Putamen (tissue), 1 donor: Measurements from ENCODE around the gene REG4.
"Not testable (repeated sequence)": the region's sequence is repeated elsewhere in the genome, so short reads cannot be mapped to it uniquely, and the experiment has no call there.

Experiments
- DNase-seq: peaks from one replicate; pipeline ENCODE4 v3.0.0-alpha.2; 2016; ENCODE audit warnings: low spot score

The REG4 gene

DNA sequence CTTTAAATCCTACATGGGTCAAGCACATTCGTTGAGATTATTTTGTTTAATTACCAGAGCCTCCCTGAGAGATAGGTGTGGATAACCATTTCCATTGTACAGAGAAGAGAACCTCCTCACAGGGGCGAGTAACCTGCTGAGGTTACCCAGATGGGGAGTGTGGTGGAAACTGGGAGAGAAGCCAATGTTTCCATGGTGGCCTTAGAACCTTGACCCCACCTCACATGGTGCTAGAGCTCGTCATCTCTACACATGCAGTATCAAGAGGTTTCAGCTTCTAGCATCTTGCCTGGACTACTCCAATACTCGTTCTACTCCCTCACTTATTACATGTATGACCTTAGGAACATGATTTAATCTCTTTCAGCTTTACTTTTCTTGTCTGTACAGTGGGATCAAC is 4.8 kb downstream of the REG4 start:
- no peak for DNase-seq

DNA sequence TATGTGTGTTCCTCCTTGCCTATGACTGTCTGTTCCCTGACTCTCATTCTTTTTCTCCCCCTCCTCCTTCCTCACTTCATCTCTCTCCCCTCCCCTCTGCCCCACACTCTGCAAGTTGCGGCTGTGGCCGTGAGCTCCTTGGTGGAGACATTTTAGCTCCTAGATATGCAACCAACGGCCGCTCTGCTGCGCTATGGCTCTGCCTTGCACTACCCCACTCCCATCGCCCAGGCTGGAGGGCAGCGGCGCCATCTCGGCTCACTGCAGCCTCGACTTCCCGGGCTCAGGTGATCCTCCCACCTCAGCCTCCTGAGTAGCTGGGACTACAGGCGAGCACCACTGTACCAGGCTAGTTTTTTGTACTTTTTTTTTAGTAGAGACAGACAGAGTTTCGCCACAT is 5.5 kb downstream of the REG4 start:
- no peak for DNase-seq

DNA sequence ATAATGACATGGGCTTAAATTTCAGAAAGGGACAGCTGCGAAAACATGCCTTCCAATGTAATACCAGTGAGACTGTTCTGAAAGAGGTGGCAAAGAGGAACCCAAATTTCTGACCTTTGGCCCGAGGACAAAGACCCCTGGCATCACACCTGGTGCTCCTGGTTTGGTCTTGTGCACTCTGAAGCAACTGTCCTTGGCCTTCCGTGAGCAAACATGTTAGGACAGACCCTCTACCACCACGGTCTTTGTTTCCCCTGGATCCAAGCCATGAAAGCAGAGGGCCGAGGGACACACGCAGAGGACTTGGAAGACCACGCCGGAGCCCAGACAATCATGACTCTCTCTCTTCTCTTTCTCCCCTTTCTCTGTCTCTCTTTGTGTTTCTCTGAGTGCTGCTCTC is 6.0 kb downstream of the REG4 start:
- no peak for DNase-seq

DNA sequence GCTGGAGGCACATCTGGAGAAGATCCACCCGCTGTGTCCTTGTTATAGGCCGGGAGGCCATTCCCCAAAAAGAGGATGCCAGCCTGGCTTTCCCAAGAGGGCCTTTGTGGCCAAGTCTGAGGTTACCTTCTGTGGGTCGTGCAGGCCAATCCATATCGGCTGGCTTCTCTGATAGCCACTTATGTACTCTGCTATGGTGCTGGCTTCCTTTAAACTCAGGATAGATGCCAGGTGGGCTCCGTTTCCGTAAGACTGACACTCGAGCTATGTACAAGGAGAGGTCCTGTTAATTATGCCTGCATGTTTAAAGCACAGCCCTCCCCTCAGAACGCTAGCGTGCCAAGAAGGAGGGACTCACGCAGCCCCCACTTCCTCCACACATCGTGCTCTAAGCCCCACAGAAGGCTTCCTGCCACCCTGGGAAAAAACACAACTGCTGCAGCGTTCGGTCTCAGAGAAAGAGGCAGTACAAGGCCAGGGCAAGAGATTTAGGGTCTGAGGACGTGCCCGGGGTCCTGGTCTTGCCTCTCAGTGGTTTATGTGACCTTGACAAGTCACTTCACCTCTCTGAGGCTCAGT is 11.6 kb downstream of the REG4 start:
- no peak for DNase-seq

DNA sequence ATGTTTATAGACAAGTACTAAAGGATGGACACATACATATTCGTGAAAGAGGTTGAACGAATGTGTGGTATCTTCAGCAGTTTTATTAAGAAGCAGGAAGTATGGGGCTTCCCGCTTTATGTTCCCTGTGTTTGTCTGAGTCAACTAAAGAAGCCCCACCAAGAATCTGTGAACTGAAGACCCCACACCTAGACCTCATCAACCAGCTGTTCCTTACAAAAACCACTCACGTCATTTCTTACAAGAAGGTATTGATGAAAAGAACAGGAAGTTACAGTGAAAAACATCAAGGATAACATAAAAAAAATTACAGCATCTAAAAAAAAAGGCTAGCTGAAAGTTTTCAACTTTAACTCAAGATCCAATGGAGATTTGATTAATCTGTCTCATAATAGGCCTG is 12.3 kb downstream of the REG4 start:
- no peak for DNase-seq

DNA sequence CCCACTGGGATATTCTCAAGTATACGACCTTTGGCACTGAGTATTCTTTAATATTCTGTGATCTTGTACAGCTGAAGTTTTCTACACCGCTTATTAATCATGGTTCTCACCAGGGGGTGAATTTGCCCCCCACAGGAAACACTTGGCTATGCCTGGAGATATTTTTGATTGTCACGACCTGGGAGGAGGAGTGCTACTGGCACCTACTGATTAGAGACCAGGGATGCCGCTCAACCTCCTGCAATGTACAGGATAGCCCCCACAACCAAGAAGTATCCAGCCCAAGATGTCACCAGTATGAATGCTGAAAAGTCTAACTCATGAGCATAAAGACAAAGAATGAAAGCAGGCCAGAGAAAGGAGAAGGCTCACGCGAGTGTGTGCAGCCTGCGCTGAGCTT is 13.7 kb downstream of the REG4 start:
- no peak for DNase-seq

DNA sequence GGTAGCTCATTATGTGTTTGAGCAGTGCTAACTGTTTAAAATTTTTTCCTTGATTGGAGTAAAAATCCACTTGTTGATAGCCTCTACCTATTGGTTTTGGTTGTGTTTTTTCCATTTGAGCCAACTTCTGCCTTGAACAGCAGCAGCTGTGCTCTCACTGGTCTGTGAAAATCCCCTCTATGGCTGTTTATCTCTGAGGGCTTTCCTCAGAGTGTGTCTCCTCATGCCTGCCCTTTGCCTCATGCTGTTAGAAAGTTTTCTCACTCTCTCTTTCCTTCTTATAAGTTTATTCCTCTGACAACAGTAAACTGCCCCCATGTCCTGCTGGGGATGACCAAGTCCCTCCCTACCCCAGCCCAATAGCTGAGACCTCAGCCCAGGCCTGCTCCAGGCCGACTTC is 14.1 kb downstream of the REG4 start:
- no peak for DNase-seq

DNA sequence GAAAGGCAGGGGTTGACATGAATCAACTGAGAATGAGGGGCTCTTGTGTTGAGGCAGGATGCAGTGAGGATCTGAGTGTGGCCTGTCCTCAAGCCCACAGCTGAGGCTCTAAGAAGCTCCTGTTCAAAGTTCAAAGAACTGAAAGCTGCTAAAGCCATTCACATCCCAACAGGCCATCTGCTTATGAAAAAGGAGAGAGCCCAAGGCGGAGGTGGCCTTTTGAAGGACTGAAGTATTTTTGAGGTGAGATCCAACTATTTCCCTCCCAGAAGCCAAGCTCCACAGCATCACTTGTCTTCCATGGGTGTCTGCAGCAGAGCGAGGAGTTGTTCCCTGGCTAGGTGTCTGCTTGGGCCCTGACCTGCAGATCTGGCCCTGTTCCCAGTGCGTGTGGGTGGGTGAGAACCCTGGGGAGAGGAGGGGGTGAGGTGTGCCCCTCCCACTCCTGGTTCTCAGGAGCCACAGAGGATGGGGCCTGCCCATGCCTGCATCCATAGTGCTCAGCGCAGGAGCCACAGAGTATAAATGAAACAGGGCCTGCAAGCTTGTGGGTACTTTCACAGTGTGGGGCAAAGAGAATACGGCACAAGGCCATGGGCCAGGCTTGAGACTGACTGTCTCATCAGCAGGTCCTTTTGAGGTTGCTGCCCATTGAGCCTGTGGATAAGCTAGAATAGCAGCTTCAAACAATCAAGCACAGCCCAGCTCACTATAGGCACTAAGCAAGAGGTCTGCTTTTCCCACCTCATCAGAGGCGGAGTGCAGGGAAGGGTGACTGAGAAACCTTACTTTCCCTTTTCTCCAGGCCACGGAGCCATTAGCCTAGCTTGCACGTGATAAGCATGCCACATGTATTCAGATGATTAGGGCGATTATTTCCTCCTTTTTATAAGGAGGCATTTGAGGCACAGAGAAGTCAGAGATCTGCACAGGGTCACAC is 15.7 kb downstream of the REG4 start:
- no peak for DNase-seq

DNA sequence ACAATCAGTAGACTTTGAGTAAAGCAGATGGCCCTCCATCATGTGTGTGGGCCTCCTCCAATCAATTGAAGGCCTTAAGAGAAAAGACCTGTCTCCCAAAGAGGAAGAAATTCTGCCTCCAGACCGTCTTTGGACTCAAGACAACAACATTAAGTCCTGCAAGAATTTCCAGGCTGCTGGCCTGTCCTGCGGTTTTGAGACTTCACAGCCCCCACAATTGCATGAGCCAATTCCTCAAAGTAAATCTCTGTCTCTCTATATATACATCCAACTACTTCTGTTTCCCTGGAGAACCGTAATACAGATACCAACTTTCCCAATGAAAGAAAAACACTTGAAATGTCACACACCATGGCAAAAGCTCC is 16.4 kb downstream of the REG4 start:
- no peak for DNase-seq

DNA sequence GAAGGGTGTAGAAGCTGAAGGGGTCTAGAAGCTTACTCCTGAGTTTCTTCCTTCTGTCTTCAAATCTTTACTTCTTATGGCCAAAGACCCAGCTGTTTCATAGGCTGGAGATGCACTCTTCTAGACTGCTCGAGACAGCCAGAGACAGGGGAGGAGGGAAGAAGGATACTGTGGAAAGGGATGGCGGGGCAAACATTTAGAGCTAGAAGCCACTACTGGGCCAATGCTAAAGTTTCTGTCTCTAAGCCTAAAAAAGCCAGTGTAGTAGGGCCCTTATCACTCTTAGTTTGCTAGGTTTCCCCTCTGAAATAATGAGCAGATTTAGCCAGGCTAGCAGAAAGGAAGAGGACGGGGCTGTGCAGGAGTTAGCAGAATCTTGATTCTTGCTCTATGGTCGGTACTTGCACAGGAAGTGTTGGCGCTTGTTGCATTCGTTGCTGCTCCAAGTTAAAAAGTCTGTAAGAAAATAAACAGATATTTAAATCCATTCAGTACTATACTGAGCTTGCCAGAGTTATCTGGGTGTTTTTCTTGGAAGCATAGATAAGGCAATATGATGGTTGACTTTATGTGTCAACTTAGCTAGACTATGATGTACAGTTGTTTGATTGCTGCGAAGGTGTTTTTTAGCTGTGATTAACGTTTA is 16.9 kb downstream of the REG4 start:
- no peak for DNase-seq

DNA sequence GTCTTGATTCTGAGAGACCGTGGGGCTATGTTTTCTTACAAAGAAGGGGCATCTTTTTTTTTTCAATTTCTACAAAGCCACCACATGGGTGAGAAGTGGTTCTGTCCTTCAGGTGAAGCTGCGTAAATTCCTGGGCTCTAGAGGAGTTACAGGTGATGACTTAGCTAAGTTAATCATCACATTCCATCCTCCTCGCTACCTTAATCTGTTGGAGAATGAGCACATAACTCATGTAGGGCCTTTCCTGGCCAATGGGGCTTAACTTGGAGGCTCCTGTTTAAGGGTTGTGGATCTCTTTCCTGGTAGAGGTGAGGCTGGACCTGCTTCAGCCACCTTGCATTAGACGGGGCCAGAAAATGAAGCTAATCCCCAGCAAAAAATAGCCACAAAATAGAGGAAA is 19.9 kb downstream of the REG4 start:
- DNase-seq = no peak

DNA sequence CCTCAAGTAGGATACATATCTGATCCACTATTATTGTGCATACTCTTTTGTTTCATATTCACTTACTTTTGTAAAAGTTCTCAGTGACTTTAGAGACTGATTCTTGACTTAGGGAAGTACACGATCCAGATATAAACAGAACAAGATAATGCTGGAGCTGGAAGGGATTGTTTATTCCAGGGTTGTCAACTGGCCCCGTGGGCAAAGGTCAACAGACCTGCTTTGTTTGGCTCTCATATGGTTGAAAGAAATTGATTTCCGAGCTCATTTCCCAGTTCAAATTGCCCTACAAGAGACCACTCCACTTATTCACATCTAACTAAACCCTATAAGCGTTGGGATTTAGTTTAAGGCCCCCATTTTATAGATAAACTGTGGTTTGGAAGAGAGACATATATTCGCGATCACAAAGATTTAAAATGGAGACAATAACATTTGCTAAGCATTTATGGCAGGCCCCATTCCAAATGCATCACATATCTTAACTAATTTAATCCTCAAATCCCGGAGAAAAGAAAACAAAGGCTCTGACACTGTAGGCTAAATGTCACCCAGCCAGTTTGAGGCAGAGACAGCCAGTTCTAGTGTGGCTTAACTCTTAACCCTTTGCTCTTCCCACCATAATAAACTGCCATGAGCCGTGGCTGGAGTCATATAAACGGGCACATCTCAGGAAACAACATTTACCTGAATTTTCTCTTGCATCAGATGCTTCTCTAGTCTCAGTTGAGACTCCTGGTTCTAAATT is 20.6 kb downstream of the REG4 start:
- DNase-seq = no peak

DNA sequence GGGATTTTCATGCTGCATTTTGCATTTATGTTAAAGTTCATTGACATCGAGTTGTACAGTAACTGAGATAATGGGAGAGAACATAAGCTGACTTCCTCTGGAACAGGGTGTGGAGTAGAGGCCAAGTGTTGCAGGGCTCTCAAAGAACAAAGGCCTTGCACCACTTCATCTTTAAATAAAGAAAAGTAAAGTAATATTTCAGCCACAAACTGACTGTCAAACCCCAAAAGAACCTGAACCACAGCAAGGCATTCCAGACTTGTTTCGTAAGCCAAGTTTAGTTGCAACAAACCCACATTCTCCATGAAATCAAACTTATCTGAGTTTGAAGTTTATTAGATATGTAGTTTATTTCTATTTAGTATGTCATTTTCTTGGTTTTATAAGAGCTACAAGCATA is 23.5 kb downstream of the REG4 start:
- DNase-seq = no peak

DNA sequence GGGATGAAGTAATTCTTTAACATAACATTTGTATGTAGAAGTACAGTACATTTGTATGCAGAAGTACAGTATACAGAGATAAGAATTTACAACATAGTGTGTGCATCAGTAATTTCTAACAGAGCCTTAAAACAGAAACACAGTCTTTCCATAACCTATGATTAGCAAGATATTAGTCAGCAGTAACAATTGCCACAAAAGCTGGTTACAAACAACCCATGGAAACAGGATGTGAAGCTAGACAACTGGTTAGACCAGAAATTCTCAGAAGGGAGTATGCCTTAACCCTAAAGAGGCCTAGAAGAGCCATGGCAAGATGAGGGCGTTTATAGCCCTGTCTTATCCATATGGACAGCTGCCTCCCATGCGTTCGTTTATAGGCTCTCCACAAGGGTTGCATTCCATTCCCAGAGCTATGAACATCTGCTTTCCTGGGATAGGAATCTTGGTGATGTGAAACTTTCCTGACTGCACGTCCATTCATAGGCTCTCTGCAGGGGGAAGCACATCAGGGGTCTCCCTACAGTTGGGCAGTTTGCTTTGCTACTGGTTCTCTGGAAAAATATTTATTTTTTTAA is 24.7 kb downstream of the REG4 start:
- not testable (repeated sequence) for DNase-seq

DNA sequence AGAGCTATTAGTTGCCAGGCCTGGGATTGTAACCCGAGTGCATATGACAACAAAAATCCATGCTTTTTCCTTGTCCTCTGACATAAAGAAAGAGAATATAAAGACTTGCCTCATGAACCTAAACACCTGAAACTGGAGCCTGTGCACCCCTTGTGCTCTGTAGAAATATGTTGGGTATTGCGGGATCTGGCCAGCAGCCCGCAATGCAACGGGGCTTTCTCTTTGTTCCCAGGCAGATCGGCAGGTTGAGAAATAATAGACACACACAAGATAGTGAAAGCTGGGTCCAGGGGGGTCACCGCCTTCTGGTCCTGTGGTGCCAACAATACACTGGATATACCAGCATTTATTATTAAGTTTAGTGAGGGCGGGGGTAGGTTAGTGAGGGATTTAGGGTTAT is 25.2 kb downstream of the REG4 start:
- DNase-seq = not testable (repeated sequence)

DNA sequence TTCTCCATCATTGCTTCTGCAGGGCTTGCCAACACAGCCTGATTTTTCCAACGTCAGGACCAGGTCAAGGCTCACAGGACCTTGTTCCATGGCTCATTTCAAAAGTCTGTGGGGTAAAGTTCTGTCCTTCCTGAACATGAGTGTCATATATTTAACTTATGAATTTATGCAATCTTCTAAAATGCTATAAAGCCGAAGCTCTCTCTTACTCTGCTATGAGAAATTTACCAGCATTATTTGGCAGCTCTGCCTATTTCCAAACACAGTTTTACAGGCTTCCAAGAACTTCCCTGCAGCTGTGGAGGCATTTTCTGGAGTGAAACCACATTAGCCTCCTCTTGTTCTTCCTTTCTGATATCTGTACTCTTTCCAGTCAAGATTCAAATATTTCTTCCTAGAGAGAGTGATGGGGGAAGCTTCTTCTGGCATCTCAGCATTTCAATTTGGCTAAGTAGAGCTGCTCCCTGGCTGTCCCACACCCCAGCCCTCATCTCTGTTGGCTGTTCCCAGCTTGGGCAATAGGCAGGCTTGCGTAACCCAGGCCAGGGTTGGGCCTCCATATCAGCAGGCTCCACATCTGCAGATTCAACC is 27.0 kb downstream of the REG4 start:
- DNase-seq = no peak

DNA sequence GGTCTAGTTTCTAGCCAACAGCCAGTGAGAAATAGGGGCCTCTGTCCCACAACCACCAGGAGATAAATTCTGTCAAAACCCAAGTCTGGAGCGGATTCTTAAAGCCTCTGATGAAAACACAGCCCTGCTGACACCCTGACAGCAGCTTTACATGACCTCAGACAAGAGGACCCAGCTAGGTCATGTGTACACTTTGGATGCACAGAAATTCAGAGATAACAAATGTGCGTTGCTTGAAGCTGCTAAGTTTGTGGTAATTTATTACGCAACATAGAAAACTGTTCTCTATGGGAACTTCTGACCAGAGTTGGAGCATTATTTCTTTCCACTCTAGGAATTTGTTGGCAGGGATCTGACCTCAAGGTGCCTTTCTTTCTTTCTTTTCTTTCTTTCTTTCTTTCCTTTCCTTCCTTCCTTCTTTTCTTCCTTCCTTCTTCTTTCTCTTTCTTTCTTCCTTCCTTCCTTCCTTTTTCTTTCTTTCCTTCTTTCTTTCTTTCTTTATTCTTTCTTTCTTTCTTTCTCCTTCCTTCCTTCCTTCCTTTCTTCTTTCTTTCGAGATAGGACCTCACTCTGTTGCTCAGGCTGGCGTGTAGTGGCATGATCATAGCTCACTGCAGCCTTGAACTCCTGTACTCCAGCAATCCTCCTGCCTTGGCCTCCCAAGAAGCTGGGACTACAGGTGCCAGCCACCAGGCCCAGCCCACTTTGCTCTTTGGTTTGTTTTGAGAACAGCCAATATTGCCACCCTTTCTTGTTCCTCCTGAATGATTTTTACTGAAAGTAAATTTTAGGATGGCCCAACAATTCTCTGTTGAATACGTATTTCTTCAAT is 27.7 kb downstream of the REG4 start:
- no peak for DNase-seq

DNA sequence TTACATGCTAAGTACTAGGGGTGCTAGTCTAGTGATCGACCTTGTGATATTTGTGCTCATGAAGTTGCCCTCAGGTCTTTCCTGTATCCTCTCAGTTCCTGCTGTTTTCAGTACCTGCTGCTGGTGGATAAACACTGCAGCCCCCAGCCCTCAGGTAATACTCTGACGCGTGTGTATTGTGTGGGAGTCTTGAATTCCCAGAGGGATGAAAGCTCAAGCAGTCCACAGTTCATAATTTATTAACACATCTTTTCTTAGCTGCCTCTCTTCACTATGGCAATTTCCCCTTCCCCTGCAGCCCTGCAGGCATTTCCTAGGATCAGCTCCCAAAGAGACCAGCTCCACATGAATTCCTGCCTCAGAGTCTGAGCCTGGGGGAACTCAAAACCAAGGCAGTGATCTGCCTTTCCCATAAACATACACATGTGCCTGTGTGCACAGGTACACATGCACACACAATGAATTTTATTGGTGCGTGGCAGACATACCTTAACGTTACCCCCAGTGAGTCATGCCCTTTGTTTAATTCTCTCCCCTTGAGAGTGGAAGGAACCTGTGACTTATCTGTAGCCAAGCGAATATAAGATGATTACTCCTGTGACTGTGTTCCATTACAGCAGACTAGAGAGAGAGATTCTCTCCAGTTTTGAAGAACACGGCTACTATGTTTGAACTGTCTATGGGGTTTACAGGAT is 28.5 kb downstream of the REG4 start:
- DNase-seq = no peak

DNA sequence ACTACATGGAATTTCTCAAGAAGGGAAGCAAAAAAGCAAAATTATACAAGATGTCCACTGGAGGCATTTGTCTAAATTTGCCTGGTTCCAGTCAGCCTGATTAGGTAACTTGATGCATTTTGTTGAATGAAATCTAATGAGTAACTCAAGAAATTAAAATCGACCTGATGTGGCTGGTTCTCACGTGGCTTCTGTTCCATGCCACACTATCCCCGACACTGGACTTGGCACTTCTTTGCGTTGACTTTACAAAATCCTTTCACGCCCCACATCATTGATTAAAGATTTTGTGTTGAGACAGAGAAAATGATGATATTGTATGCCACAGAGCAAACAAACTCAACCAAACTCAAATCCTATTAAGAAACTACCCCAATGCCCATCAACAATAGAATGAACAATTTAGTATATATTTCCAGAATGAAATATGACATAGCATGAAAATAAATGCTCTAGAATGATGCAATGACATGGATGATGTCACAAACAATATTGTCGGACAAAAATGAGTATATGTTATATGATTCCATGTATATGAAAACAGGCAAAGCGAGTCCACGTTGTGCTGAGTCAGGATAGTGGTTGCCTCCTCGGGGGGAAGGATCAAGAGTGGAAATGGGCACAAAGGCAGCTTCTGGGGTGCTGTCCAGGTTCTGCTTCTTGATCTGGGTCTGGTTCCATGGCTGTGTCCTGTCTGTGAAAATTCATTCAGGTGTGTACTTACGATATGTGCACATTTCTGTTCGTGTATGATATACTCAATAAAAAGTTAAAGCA is 29.6 kb downstream of the REG4 start:
- no peak for DNase-seq
